Eye (tissue), 1 donor: Measurements from ENCODE around the gene OSTF1.
A peak's percentile ranks its signal among the peaks of the same experiment; 100 is the strongest.

Experiments
- DNase-seq: peaks from one replicate; pipeline ENCODE4 v3.0.0-alpha.2; 2015

Gene OSTF1

DNA sequence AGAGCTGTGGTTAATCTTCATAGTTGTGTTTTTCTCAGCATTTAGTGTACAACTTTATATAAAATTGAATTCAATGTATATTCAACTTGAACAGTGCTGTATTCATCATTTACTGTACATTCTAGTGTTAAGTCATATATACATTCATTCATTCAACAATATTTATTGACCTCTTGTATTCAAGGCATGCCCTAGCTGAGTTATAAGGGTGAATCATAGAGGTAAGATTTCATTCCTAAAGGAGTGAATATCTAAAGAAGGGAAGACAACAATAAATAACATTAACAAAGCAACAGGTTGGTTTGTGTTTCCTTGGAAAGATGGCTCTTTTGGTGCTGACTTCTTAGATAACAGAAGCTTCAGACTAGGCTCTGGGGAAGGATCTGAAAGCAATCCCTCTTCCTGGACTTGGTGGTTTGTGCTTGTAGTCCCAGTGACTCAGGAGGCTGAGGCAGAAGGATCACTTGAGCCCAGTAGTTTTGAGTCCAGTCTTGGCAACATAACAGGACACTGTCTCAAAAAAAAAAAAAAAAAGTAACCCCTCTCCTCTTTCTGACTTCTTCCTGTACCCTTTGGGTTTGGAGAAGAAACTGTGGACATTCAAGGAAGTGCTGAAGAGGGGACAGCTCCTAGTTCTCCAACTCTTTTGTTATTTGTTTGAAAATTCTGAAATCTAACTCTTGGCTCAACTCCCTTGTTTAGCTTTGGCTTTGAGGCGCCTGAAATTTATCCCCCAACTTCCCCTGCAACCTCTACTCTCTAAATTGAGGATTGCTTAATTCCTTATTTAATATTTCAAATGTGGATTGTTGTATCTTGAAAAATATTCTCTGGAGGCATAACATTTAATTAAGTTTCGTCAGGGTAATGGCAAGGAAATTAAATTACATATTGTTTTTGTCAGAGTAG, 80.2 kb downstream of the OSTF1 start:
- no peak for DNase-seq

DNA sequence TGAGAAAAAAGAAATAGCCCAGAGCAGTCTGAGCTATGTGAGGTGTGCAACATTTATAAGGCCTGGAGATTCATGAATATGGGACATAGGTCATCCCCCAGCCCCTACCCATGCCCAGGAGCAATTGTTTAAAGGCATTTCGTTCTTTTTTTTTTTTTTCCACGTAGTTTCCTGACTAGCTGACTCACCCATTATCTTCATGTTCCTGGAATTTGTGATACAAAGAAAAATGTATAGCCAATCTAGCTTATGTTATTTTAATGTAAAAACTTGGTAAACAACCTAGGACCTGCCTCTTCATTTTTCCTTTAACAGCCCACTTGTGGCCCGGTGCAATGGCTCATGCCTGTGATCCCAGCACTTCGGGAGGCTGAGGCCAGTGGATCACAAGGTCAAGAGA, 81.3 kb downstream of the OSTF1 start:
- no peak for DNase-seq

DNA sequence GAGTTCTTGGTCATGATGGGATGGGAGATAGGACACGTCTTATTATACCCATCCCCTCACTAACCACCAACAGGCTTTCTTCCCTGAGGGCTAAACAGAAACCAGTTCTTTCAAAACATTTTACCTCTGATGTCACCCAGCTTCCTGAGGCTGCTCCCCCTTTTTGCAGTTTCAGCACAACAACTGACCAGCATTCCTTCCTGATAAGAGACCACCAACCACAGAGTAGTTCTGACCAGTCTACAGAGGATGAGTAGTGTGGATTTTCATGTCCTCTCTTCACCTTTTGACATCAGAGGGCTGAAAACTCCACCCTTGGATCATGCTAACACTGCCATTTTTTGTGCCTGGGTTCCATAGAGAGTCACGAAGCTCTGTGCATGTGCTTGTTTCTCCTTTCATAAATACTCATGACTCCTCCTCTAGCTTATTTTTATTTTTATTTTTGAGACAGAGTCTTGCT, 82.6 kb downstream of the OSTF1 start:
- DNase-seq: peak; percentile 13

DNA sequence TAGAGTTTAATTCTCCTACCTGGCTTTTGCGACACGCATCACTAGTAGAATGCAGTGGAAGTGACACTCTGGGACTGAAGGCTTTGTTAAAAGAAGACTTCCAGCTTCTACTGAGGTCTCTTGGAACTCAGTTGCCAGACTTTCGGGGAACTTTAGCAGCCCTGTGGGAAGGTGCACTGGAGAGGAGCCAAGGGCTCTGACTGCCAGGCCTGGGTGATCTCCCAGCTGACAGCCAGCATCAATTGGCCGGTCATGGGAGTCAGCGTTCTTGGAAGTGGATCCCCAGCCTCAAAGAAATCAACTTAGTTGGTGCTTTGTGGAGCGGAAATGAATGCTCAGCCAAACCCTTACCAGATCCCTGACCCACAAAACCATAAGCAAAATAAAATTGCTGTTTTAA, 87.1 kb downstream of the OSTF1 start:
- no peak for DNase-seq

DNA sequence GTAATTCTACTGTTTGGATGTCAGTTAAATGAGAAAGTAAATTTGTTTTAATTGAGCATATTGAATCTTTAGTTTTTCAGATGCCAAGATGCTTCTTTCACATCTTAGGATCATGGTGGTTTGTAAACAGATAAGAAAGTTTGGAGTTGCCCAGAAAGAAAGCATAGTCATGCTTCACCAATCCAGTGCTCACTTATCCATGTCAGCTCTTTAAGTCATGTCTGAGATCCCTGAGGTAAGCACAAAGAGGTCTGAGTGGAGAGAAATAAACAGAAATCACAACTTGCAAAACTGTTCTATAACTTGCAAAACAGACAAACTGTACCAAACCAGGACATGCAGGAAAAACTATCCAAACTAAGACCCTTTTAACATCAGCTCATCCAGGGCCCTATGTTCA, 87.7 kb downstream of the OSTF1 start:
- no peak for DNase-seq

DNA sequence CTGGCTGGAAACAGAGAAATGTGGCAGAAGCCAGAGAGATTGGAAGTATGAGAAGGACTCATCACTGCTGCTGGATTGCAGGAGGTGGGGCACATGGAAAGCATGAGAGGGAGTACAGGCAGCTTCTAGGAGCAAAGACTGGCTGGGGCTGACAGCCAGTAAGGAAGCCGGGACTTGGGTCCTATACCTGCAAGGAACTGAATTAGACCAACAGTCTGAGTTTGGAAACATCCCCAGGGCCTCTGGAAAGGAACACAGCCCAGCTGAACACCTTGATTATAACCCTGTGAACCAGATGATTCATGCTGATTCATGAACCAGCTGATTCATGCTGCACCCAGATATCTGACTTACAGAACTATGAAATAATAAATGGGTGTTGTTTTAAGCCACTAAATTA, 93.4 kb downstream of the OSTF1 start:
- DNase-seq: no peak

DNA sequence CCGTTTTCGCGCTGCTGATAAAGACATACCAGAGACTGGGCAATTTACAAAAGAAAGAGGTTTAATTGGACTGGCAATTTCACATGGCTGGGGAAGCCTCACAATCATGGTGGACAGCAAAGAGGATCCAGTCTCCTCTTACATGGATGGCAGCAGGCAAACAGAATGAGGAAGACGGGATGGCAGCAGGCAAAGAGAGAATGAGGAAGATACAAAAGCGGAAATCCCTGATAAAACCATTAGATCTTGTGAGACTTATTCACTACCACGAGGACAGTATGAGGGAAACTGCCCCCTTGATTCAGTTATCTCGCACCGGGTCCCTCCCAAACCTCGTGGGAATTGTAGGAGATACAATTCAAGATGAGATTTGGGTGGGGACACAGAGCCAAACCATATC, 95.0 kb downstream of the OSTF1 start:
- DNase-seq: no peak

DNA sequence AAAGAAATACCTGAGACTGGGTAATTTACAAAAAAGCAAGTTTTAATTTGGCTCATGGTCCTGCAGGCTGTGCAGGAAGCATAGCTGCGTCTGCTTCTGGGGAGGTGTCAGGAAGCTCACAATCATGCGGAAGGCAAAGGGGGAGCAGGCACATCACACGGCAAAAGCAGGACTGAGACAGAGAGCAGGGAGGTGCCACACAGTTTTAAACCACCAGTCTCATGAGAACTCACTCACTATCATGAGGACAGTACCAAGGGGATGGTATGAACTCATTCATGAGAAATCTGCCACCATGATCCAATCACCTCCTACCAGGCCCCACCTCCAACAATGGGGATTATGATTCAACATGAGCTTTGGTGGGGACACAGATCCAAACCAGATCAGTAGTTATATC, 96.2 kb downstream of the OSTF1 start:
- DNase-seq: no peak

DNA sequence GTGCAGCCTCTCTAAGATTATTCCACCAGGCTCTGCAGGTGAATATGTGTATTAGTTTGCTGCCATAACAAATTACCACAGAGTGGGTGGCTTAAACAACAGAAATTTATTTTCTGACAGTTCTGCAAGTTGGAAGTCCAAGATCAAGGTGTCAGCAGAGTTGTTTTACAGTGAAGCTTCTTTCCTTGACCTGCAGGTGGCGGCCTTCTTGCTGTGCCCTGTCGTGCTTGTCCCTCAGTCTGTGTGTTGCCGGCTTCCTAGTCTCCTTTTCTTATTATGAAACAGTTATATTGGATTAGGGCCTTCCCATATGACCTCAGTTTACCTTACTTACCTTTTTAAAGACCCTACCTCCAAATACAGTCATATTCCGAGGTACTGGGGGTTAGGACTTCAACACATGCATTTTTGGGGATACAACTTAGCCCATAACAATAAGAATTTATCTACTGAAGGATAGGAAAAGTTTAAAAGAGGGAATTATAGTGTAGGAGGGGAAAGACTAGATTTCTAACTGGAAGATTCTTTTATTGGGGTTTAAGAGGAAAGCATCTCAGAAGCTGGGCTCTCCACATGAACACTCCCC, 97.4 kb downstream of the OSTF1 start:
- DNase-seq: peak; percentile 13

DNA sequence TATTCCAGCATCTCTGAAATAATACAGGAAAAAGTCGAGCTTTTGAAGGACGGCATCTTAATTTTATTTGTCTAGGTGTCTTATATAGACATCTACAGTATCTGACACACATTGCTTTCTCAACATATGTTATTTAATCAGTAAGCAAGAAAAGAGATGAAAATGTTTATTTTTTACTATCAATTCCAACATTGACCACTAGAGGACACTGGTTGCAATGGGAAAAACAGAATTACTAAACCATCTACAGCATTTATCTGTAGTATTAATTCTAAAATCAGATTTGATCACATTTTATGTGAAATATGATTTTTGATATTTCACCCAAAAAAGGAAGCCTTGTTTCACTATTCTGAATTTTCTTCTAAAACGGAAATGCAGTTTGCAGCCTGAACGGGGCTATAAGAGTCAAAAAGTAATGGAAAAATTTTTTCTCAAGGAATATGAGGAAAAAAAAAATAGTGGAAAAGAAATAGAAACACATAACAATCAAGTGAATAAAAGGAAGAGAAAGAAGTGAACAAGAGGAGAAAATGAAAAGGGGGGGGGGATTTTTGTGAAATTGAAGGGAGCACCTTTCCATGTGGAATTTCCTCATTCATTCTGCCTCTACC, 98.6 kb downstream of the OSTF1 start:
- DNase-seq: peak; percentile 56

DNA sequence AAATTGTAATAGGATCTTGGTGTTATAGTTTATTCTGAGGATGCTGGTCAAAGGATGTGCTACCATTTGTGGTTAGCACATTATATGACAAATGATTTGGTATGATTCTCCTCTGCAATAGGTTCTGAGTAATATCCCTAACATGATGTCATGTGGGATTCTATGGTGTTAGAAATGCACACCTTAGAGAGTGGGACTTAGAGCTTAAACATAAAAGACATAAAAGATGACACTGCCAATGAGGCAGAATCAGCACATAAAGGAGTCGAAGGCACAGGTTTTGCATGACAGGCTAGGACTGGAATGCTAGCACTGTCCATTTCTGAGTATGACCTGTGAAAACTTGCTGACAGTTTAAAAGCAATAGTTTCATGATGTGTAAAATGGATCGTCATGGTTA, 100.4 kb downstream of the OSTF1 start:
- DNase-seq: no peak

DNA sequence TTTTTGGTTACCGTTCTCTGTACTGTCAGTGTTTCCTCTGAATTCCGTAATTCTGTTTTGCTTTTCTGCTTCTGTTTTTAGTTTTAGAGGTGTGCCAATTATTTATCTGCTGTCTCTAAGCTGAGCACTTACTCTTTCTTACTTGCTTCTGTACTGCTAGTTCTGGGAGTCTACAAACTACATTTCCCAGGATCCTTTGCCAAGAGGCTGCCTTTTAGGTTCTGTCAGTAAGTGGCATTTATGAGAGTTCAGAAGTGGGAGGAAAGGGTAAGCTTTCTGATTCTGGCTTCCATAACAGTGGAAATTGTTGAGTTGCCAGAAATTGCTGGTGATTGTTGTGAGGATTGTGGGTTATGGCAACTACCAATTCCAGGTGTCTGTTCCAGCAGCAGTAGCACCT, 102.4 kb downstream of the OSTF1 start:
- no peak for DNase-seq
